ENCODE results near the gene RASL12.
"Not testable (repeated sequence)": the region's sequence is repeated elsewhere in the genome, so short reads cannot be mapped to it uniquely, and the experiment has no call there.

RASL12 gene

GRCh38 chr15:65091946-65092770 lies 24.4 kb upstream of the RASL12 start:
- DNase-seq, result no peak

- DNase-seq, result no peak
Measured at GRCh38 chr15:65089206-65089824, 21.5 kb upstream of the RASL12 start.

- no peak for DNase-seq
Measured at GRCh38 chr15:65088643-65089021, 20.8 kb upstream of the RASL12 start.

DNA sequence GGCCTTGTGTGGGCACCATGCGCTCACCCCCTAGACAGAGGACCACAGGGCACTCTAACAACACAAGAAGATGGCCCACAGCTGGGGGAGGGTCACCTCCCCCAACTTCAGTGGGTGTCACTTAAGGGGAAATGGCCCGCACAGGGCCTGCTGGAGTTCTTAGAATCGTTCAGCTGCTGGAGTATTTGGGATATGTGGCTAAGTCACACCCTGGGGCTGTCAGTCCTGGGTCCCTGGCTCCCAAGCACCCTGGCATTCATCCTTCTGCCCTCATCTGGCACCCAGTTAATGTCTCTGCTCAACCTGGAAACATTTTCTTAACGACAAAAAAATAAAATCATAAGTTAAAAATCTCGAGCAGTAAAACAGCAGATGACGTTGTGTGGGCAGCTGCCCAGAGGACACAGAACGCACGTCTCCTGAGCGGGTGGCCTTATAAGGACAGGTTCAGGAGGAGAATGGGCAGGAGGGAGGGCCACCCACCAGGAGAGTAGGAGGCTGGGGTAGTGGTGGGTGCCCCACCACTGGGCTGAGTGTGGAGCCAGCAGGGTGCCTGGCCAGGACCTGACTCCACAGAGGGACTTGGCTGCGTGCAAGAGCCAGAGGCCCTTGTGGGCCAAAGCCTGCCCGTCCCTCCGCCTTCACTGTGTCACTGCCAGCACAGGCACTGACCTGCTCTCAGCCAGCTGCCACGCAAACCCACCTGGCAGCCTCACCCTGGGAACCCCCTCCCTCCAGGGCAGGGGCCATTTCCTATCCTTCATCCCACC lies 20.3 kb upstream of the RASL12 start:
- no peak for DNase-seq

- no peak for DNase-seq
Measured at GRCh38 chr15:65087411-65087810, 19.6 kb upstream of the RASL12 start.

GRCh38 chr15:65086680-65087111 lies 18.9 kb upstream of the RASL12 start:
- no peak for DNase-seq

GRCh38 chr15:65085990-65086679 lies 18.3 kb upstream of the RASL12 start:
- no peak for DNase-seq

DNA sequence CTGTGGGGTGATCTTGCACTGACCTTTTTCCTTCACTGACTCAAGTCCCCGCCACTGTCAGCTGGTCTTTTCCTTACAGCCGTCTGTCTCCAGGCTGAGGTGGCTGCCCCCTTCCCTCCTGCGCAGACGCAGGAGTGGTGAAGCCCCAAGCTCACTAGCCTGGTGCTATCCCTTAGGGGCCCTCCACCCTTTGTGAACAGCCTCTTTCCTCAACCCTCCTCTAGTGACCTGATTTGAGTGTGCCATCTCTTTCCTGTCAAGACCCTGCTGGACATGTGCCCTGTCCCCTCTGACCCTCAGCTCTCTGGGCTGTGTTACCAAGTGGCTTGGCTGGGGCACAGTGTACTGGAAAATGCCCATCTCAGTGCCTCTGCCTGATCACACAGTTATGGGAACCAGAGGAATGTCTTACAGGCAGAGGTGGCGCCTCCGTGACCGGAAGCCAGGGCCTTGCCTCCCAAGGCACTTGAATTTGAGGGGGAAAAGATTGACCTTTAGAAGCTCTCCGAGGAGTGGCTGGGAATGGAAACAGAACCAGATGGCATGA lies 17.5 kb upstream of the RASL12 start:
- no peak for DNase-seq

GRCh38 chr15:65084500-65085206 lies 16.9 kb upstream of the RASL12 start:
- DNase-seq, result no peak

DNA sequence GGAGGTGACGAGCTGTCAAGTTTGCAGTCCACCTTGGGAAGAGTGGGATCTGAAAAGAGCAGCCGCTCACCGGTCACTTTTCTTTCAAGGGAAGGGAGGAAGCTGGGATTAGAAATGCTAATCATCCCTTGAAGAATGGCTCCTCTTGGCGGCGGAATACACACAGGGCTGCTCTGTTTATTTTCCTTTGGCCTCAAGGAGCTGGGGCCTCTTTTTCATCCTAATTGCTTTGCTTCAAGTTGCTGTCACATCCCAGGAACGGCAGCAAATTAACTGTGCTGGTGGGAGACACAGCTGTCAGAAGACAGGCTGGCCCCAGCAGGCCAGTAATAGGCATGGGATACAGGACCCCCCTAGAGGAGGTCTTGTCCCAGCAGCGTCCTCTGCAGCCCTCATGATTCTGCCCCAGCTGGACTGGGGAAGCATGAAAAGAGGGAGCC lies 15.5 kb upstream of the RASL12 start:
- no peak for DNase-seq

DNA sequence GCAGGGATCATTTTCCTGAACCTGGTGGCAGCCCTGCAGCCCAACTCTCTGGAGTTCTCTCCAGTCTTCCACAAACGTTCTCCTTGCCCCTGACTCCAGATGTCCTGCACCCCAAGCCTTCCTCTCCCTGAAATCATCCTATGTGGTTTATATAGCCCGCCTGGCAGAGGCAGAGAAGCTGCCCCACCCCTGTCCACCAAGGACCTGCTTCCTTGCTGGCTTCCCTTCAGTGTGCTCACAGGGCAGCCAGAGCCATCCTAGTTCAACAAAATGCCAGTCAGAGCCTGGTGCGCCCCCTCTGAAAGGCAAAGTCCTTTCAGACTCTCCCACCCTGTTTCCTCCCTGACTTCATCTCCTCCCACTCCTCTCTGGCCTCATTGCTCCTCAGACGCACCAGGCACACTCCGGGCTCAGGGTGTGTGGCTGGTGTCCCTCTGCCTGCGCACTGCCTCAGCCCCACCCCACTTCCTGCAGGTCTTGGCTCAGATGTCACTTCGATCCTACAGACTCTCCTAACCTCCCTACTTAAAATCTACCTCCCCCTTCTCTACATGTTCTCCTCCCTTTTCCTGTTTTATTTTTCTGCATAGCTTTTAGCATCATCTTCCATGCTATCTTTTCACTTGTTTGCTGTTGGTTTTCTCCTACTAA lies 14.6 kb upstream of the RASL12 start:
- no peak for DNase-seq

GRCh38 chr15:65081758-65082157 lies 14.0 kb upstream of the RASL12 start:
- DNase-seq, result no peak

DNA sequence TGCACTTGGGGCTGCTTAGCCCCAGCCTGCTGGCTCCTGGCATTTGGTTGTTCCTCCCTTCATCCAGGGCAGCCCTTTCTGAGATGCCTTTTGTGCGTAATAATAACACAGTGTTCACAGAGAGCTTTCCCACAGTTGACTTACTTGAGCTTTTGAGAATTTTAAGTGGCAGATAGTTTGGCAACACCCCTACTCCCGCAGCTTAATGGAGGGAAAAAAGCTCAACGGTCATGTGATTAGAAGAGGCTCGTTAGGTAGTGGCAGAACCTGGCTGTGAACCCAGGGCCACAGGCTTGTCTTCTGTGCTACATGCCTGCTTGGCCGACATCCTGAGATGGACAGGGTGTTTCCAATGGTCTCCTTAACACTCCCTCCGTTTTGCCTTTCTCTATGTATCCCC lies 13.5 kb upstream of the RASL12 start:
- no peak for DNase-seq

GRCh38 chr15:65079580-65079979 lies 11.8 kb upstream of the RASL12 start:
- no peak for DNase-seq

GRCh38 chr15:65077981-65078352 lies 10.2 kb upstream of the RASL12 start:
- no peak for DNase-seq

- DNase-seq, result no peak
Measured at GRCh38 chr15:65077291-65077980, 9.6 kb upstream of the RASL12 start.

- no peak for DNase-seq
Measured at GRCh38 chr15:65076486-65077290, 8.9 kb upstream of the RASL12 start, which contains the start of gene KBTBD13. Gene KBTBD13 (plus strand): TSS chr15:65076746. CDS start chr15:65076816, 70 bp downstream.

- not testable (repeated sequence) for DNase-seq
Measured at GRCh38 chr15:65075607-65076395, 8.0 kb upstream of the RASL12 start.

DNA sequence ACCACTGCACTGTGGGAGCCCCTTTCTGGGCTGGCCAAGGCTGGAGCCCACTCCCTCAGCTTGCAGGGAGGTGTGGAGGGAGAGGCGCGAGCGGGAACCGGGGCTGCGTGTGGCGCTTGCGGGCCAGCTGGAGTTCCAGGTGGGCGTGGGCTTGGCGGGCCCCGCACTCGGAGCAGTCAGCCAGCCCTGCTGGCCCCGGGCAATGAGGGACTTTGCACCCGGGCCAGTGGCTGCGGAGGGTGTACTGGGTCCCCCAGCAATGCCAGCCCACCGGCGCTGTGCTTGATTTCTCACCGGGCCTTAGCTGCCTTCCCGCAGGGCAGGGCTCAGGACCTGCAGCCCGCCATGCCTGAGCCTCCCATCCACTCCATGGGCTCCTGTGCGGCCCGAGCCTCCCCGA lies 7.2 kb upstream of the RASL12 start:
- not testable (repeated sequence) for DNase-seq

Measured in NCI-H2081 treated with DMSO at 0.1 percent for 48 hours (cell line).